GM18498 (cell line): ENCODE results near the gene KRTAP5-8.
"Not testable (repeated sequence)": the region's sequence is repeated elsewhere in the genome, so short reads cannot be mapped to it uniquely, and the experiment has no call there.

ENCODE experiments used
- ATAC-seq: cut with Tn5 transposase; IDR thresholded peaks from one replicate; pipeline ENCODE4 v1.9.1; 2021; ENCODE audit warnings: mild to moderate bottlenecking, moderate library complexity; ENCODE audit not compliant: unreplicated experiment

KRTAP5-8 gene

DNA sequence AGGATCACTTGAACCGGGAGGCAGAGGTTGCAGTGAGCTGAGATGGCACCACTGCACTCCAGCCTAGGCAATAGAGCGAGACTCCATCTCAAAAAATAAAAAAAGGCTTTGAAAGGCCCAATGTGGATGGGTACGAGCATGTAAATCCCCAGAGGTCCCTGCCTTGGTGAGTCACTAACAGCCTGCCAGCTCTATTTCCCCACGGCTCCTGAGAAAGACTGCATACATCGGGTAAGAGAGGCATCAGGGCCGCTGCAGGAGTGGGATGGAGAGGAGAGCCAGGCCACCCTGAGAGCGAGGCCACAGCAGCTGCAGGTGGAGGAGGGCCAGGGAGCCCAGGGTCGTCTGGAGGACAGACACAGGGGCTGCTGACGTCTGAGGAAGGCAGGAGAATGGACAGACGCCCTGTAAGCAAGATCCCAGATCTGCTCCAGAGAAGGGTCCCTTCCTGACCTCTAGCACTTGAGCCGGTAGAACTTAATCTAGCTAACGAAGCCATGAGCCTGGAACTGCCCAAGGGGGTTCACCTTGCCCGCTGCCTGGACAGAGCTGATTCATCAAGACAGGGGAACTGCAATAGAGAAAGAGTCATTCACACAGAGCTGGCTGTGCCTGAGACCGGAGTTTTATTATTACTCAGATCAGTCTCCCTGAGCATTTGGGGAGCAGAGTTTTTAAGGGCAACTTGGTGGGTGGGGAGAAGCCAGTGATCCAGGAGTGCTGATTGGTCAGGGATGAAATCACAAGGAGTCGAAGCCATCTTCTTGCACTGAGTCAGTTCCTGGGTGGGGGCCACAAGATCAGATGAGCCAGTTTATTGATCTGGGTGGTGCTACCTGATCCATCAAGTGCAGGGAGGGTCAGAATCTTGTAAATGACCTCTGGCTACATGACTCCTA is 5.3 kb downstream of the KRTAP5-8 start:
- no peak for ATAC-seq

DNA sequence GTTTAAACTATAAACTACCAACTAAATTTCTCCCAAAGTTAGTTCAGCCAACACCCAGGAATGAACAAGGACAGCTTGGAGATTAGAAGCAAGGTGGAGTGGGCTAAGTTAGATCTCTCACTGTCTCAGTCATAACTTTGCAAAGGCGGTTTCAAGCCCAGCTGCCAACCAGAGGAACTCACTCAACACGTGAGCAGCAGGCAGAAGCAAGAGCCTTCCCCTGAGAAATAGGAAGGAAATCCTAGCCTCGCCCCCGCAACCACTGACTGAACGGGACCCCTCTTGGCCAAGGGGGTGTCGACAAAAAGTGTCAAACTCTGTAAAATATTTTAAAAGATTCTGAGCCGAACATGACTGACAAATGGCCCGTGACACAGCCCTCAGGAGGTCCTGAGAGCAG is 6.0 kb downstream of the KRTAP5-8 start:
- ATAC-seq, result no peak

DNA sequence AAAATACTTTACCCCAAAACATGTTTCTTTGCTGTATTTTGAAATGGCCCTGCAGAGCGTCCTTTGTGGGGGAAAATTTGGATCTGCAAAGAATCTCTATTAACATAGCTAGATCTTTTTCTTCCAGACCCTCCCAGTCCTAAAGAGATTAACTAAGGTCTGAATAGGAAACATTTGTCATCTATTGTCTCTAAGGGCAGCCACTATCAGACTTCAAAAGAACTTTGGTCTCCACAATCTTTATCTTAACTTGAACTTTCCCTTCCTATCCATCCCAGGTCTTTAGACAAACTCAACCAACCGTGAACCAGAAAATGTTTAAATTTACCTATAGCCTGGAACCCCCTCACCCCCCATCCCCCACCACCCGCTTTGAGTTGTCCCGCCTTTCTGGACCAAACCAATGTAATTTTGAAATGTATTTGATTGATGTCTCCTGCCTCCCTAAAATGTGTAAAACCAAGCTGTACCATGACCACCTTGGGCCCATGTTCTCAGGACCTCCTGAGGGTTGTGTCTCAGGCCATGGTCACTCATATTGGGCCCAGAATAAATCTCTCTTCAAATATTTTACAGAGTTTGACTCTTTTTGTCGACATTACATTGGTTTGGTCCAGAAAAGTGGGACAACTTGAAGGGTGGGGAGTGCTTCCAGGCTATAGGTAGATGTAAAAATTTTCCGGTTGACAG is 6.8 kb downstream of the KRTAP5-8 start:
- ATAC-seq, result no peak

GRCh38 chr11:71545405-71545966 is 7.7 kb downstream of the KRTAP5-8 start:
- no peak for ATAC-seq

GRCh38 chr11:71548120-71548519 is 10.3 kb downstream of the KRTAP5-8 start, which contains the start of gene KRTAP5-9:
KRTAP5-9 (plus strand) TSS chr11:71548420; CDS start chr11:71548658, 238 bp downstream.
- ATAC-seq, result no peak

- no peak for ATAC-seq
Observed at GRCh38 chr11:71548716-71549151, 10.9 kb downstream of the KRTAP5-8 start.

- ATAC-seq, result no peak
Observed at GRCh38 chr11:71551711-71552110, 13.9 kb downstream of the KRTAP5-8 start.

- ATAC-seq, result no peak
Observed at GRCh38 chr11:71554996-71555395, 17.2 kb downstream of the KRTAP5-8 start.

GRCh38 chr11:71555508-71555907 is 17.7 kb downstream of the KRTAP5-8 start:
- ATAC-seq, result no peak

- no peak for ATAC-seq
Observed at GRCh38 chr11:71556018-71556417, 18.2 kb downstream of the KRTAP5-8 start.

- no peak for ATAC-seq
Observed at GRCh38 chr11:71557257-71557656, 19.4 kb downstream of the KRTAP5-8 start.

- no peak for ATAC-seq
Observed at GRCh38 chr11:71558996-71559395, 21.2 kb downstream of the KRTAP5-8 start.

GRCh38 chr11:71562120-71562519 is 24.3 kb downstream of the KRTAP5-8 start:
- ATAC-seq, result no peak

DNA sequence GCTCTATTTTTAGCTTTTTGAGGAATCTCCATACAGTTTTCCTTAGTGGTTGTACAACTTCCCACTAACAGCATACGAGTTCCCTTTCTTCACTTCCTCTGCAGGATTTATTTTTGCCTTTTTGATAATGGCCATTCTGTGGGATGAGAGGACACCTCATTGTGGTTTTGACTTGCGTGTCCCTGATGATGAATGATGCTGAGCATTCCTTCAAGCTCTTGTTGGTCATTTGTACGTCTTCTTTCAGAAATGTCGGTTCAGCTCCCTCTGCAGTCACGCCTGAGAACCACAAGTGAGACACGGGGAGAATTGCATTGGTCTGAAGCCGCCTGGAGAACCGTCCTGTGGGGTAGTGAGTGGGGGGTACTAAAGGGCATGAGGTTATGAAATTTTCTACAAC is 25.6 kb downstream of the KRTAP5-8 start:
- no peak for ATAC-seq

DNA sequence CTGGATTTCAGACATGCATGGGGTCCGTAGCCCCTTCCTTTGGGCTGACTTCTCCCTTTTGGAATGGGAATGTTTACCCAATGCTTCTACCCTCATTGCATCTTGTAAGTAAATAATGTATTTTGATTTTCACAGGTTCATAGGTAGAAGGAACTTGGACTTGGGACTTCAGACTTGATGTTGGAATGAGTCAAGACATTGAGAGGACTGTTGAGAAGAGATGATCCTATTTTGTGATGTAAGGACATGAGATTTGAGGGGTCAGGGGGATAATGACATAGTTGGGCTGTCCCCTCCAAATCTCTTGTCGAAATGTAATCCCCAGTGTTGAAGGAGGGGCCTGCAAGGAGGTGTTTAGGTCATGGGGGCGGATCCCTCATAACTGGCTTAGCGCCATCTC is 26.6 kb downstream of the KRTAP5-8 start:
- no peak for ATAC-seq

DNA sequence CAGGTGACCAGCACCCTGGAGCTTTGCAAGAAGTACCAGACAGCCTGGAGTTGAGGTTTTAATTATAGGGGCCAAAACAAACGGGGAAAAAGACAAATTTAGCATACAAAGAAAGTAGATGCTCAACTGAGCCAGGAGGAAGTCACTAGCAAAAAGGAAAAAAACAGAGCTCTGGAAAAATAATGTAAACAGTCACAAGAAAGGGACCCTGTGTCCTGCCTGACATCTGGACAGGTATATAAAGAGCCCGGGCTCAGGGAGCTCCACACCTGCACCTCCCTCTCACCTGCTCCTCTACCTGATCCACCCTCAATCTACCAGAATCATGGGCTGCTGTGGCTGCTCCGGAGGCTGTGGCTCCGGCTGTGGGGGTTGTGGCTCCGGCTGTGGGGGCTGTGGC is 27.4 kb downstream of the KRTAP5-8 start, which contains the start of gene KRTAP5-10:
KRTAP5-10 (plus strand) TSS at position 301 of the 400 bp plus-strand sequence; CDS start at position 326, 25 bp downstream.
- no peak for ATAC-seq

DNA sequence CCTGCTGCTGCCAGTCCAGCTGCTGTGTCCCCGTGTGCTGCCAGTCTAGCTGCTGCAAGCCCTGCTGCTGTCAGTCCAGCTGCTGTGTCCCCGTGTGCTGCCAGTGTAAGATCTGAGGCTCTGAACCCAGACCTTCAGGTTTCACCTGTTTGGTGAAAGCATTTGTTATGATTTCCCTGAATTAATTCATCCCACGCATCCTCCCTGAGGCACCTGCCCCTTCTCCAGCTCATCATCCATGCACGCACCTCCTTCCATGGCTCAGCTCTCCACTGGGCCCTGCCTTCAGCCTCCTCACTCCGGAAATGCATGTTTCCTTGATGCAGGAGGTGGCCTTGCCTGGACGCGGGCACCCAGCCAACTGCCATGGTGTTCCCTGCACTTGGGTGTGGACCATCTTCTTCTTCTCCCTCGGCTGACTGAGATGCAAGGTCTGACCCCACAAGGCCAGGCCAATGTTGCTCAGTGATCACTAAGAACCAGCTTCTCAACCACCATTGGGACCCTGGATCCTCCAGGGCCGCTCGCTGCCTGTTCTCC is 28.3 kb downstream of the KRTAP5-8 start:
- no peak for ATAC-seq

- ATAC-seq, result not testable (repeated sequence)
Observed at GRCh38 chr11:71566626-71567599, 29.1 kb downstream of the KRTAP5-8 start.

DNA sequence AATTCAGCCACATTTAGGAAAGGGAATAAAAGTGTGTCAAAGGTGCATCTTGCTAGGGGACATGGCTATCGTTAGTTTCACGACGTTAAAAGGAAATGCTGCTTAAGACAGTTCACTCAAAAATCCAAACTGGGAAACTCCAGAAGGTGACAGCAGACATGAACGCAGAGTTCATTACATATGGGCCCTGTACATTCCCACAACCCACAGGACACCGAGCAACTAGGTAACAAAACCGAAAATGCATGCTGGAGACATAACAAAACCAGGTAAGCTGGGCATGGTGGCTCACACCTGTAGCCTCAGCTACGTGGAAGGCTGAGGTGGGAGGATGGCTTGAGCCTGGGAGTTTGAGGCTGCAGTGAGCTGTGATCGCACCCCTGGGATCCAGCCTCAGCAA is 29.8 kb downstream of the KRTAP5-8 start:
- not testable (repeated sequence) for ATAC-seq
